Stimulated activated CD4-positive, alpha-beta T cell treated with anti-CD3 and anti-CD28 coated beads, Interleukin-2, amount 100 ng/mL, for 4 hours (primary cell): ENCODE data around the gene CLIP1.
A peak's percentile ranks its signal among the peaks of the same experiment; 100 is the strongest.
"Not testable (repeated sequence)": the region's sequence is repeated elsewhere in the genome, so short reads cannot be mapped to it uniquely, and the experiment has no call there.

ENCODE experiments used
- DNase-seq: peaks from one replicate; pipeline ENCODE4 v3.0.0-alpha.2; 2020; ENCODE audit warnings: low read depth

Gene CLIP1

DNA sequence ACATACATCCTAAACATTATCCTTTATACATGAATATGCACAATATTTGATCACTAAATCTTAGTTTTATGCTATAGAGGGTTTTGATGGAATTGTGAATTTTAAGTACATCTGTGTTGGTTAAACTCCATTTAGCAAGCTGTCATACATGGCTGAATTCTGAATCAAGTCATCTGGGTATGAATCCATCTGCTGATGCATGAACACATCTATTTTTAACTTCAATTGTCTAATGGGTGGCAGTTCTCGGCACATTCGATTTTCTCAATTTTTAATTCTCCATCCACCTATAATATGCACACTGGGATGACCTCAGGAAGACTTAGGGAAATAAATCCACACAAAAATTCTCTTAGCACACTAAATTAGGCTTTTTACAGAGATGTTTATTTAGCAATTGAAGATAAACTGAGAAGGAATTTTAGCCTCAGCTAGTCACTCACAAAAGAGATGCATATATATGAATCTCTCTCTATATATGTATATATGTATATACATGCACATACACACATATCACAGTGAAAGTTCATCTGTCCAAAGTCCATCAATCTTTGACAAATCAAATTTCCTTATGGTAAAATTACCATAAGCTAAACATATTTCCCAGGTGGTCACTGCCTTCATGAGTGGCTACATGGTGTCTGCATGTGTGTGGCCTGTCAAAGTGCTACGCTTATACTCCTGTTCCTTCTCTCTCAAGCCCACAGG lies 111.7 kb downstream of the CLIP1 start:
- no peak for DNase-seq

DNA sequence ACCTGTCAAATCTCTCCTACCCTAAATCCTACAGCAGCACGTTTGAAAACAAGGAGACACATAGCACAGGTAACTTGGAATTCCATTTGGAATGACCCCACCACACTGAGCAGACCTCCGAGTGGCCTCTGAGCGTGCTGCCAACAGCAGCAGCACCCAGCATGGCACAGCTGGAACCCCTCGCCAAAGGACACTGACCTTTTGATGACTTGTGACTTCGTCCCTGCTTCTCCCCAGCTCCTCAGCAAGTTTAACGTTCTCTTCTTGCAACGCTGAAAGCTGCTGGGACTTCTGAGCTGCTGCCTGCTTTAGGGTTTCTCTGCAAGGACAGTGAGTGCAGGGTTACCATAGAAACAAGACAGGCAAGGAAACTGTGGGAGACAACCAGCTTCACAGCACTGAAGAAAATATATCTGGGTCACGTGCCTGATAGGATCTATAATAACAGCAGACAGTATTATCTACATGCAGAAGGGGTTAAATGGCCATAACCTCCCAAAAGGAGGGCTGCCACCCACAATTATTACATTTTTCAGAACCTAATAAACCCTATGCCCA lies 112.8 kb downstream of the CLIP1 start:
- no peak for DNase-seq

GRCh38 chr12:122308811-122309210 lies 113.7 kb downstream of the CLIP1 start:
- DNase-seq, result no peak

- DNase-seq, result no peak
Measured at GRCh38 chr12:122306407-122306806, 116.1 kb downstream of the CLIP1 start.

GRCh38 chr12:122304924-122305323 lies 117.5 kb downstream of the CLIP1 start:
- no peak for DNase-seq

DNA sequence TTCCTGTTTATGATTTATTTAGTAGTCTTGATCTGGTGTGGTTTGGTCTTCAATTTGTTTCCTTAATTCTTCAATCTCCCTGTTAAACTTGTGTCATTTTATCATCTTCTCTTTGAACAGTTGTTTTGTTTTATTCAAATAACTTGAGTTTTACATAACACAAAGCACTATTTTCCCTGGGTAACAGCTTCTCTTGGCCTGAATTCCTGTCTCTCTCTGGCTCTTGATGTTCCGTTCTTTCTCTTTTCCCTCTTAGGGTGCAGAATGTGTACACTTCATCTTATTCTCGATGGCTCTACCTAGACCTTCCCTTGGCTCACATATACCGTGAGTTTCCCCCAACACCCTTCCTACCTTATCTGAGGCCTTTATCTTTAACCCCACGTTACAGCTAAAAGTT lies 119.4 kb downstream of the CLIP1 start:
- DNase-seq, result no peak

GRCh38 chr12:122298071-122298748 lies 124.3 kb downstream of the CLIP1 start:
- DNase-seq, result no peak

GRCh38 chr12:122297494-122297893 lies 125.0 kb downstream of the CLIP1 start:
- DNase-seq, result no peak

- no peak for DNase-seq
Measured at GRCh38 chr12:122295877-122296276, 126.6 kb downstream of the CLIP1 start.

- no peak for DNase-seq
Measured at GRCh38 chr12:122293081-122293480, 129.4 kb downstream of the CLIP1 start.

DNA sequence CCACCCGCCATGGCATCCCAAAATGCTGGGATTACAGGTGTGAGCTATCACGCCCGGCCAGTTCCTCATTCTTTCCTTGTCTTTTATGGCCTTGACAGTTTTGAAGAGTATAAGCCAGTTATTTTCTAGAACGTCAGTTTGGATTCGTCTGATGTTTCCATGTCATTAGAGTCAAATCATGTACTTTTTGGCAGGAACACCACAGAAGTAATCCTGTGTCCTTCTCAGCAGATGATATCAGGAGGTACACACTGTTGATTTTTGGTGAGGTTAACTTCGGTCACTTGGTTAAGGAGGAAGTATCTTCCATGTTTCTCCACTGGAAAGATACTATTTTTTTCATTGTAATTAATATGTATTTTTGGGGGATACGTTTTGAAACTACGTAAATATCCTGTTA lies 131.0 kb downstream of the CLIP1 start:
- no peak for DNase-seq

DNA sequence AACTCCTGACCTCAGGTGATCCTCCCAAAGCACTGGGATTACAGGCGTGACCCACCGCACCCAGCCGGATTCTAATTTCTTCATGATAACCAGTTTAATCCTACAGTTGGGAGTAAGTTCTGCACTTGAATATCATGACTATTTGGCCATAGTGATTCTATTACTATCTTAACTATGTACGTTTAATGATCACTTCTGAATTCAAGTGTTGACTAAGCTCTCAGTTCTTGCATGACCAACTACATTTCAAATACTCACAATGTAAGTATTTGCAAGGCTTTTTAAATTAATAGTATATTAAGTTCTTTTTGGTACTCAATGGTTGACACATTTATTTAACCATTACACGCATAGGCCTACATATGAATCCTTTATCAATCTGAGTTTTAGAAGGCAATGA lies 138.8 kb downstream of the CLIP1 start:
- no peak for DNase-seq

GRCh38 chr12:122282061-122282460 lies 140.4 kb downstream of the CLIP1 start:
- DNase-seq, result no peak

- no peak for DNase-seq
Measured at GRCh38 chr12:122276242-122276641, 146.2 kb downstream of the CLIP1 start.

DNA sequence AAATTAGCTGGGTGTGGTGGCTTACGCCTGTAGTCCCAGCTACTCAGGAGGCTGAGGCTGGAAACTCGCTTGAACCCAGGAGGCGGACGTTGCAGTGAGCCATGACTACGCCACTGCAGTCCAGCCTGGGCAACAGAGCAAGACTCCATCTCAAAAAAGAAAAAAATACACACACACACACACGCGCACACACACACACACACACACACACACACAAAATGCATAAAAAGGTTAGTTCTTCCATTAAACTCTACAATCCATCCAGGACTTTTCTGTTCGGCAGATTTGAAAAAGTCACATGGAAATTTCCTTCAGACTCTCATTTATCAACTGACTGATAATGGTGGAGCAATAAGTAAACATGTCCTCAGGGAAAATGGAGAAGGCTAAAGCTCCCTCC lies 147.0 kb downstream of the CLIP1 start:
- no peak for DNase-seq

DNA sequence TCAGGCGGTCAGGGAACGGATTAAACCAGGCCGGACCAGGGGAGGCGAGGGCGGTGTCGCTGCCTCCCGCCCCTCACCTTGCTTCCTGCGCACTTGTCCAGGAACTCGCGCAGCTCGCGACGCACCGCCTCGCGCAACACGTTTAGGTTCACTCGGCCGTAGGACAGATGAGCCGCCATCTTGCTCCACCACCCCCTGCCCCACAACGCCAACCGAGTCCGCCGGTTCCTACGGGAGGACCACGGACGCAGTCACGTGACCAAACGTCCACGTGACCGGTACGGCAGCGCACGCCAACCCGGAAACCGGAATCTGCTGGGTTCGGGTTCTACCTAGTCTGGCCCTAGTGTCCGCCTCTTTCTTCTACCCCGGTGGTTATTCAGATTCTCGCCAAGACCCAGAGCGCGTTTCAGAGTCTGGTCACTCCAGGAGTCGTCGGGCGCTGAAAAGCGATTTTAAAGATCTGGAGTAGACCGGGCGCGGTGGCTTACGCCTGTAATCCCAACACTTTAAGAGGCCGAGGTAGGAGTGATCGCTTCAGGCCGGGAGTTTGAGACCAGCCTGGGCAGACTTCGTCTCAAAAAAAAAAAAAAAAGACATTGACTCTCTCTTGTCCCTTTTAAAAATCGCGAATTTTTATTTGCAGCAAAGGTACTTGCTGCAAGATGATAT lies 156.1 kb downstream of the CLIP1 start, which contains the start of gene VPS33A:
Gene VPS33A, minus strand, starts transcription at position 265 of the 672 bp plus-strand sequence. Its CDS starts 86 bp downstream, at position 179.
- peak; percentile 87 for DNase-seq

DNA sequence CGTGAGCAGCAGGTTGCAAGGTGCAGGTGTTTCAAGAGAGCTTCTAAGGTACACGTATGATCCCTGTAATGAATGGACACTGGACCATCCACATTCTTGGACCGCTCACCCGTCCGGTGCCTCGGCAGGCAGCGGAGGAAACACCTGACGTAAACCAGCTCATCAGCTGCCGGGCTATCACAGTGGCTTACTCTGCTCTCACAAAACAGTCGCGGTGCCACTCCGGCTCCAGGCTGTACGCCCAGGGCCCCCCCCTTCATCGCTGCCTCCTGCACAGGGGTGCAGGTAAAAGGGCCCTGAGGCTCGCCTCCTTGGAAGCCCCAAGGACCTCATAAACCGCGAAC lies 156.6 kb downstream of the CLIP1 start:
- DNase-seq, result peak; percentile 25

GRCh38 chr12:122265476-122265875 lies 157.0 kb downstream of the CLIP1 start:
- no peak for DNase-seq

DNA sequence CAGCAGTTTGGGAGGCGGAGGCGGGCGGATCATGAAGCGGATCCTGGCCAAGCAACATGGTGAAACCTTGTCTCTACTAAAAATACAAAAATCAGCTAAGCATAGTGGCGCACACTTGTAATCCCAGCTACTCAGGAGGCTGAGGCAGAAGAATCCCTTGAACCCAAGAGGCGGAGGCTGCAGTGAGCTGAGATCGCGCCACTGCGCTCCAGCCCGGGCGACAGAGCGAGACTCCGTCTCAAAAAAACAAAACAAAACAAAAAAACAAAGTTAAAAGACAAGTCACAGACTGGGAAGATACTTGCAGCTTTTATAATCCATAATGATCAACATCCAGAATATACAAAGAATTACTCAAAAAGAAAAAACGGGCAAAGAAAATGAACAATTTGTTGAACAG lies 161.7 kb downstream of the CLIP1 start:
- DNase-seq, result not testable (repeated sequence)

DNA sequence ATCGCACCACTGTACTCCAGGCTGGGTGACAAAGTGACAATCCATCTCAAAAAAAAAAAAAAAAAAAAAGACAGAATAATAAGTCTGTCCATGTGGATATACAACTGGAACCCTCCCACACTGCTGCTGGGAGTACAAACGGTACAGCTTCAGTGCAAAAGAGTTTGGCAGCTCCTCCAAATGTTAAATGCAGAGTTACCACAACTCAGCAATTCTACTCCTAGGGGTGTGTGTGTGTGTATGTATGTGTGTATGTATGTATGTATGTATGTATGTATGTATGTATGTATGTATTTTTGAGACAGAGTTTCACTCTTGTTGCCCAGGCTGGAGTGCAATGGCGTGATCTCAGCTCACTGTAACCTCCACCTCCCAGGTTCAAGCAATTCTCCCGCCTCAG lies 163.5 kb downstream of the CLIP1 start:
- DNase-seq, result not testable (repeated sequence)

- not testable (repeated sequence) for DNase-seq
Measured at GRCh38 chr12:122258462-122258861, 164.0 kb downstream of the CLIP1 start.

DNA sequence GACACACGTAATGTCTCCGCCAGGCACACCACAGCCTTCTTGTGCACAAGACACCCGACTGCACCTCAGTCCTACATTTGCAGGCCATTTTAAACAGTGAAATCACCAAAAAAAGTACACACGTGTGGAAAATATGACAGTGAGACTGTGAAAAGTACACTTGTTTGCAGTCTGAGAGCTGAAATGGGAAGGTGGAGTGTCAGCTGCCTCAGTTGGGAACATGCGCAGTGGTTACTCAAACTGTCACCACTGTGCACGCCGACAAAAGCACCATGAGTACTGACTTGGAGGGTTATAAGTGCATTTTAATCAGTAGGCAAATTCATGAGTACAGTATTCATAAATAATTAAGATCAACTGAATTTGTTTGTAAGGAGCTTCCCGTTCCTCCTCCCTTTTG lies 171.9 kb downstream of the CLIP1 start:
- no peak for DNase-seq

- no peak for DNase-seq
Measured at GRCh38 chr12:122250047-122250446, 172.4 kb downstream of the CLIP1 start.
